Measurements from ENCODE around the gene CISTR.

GRCh38 chr12:53765891-53766290 lies 14.1 kb upstream of the CISTR start:
- TF ChIP-seq CTCF (IDR thresholded peaks at IDR 0.05) (no peak), EP300 (IDR thresholded peaks at IDR 0.05) (no peak), POLR2A (IDR thresholded peaks at IDR 0.05; ENCODE audit: low read depth) (no peak)
